Adrenal gland (tissue), 19 donors: ENCODE measurements around the gene SYNDIG1. TPM values are rescaled to one million over a fixed set of nuclear protein-coding genes. Genes with fewer than 3 reads are reported as not detected.

Experiments
- DNase-seq, 7 donors: peaks; one replicate each; pipeline ENCODE4 v3.0.0-alpha.2; 2019 to 2020
- H3K27ac ChIP-seq, 5 donors: fragments of 200-600 bp; sonication (generic) in 4 of 5; 1 replicate in 3 of 5; 2 replicates in 2 of 5; pipeline versions ENCODE4 v1.5.1 to v1.8.0; 2016 to 2020; ENCODE audit warnings: mild to moderate bottlenecking in 1 of 5
- H3K27me3 ChIP-seq: fragments of 200-600 bp; 2 replicates; pipeline ENCODE4 v1.8.0; 2021
- H3K36me3 ChIP-seq, 2 donors: fragments of 200-600 bp; replicated peaks in 1 of 2; 1 replicate in 1 of 2; 2 replicates in 1 of 2; pipeline versions ENCODE4 v1.5.1 to v1.8.0; 2018 to 2022
- H3K4me1 ChIP-seq, 2 donors: fragments of 200-600 bp; replicated peaks in 1 of 2; 1 replicate in 1 of 2; 2 replicates in 1 of 2; pipeline versions ENCODE4 v1.5.1 to v1.8.0; 2018 to 2021
- H3K4me3 ChIP-seq, 4 donors: fragments of 200-600 bp; sonication (generic) in 3 of 4; one replicate each; pipeline ENCODE4 v1.5.1; 2016 to 2018
- H3K9me3 ChIP-seq, 3 donors: fragments of 200-600 bp; sonication (generic) in 1 of 3; replicated peaks in 1 of 3; 1 replicate in 2 of 3; 2 replicates in 1 of 3; pipeline versions ENCODE4 v1.5.1 to v1.8.0; 2016 to 2021
- POLR2A ChIP-seq, 2 donors: fragments of 450-650 bp; IDR thresholded peaks; one replicate each; pipeline ENCODE4 v1.6.1; 2017; ENCODE audit warnings: antibody characterized with exemption in 2 of 2, mild to moderate bottlenecking in 2 of 2, moderate library complexity in 1 of 2
- WGBS, 4 donors: extraction: QIAGEN DNeasy Blood & Tissue Kit in 2 of 4; methylation state at CpG; one replicate each; pipeline versions ENCODE4 v1.1.5 to v1.1.7; 2013 to 2017; 5-methylcytosine and 5-hydroxymethylcytosine counted together
- intact Hi-C, 2 donors: fragments of 100-400 bp; cut with DNase I; formaldehyde crosslinking; loops; one replicate each; pipeline versions ENCODE4 v1.14.1 to v1.15.0; 2022 to 2023
- long read RNA-seq, 10 donors: library from polyadenylated mRNA in 3 of 10; unstranded in 2 of 10; stranded (forward) in 1 of 10; transcript quantifications; one replicate each; pipeline ENCODE4 v2.0.0 and lab custom pipeline, GENCODE V29; 2021 to 2026
- polyA plus RNA-seq, 3 donors: library from polyadenylated mRNA; stranded (reverse); fragments of 200-250 nt in 2 of 3; fragments of 350-450 nt in 1 of 3; fragmentation: Illumina TruSeq in 1 of 3; extraction: RNeasy Lipid Tissue Mini Kit (QIAGEN cat#74804) in 1 of 3; gene quantifications; one replicate each; pipeline ENCODE4 v1.2.3, GENCODE V29; 2013 to 2014
- total RNA-seq, 9 donors: library from RNA; depleted of rRNA in 4 of 9; stranded (reverse); fragments of >200 nt in 4 of 9; fragments of 120-200 nt in 1 of 9; fragmentation: NEBNext Ultra II Directional in 1 of 9; extraction: Animal tissue kit (Norgen Biotek cat#: 25700) in 1 of 9; gene quantifications; one replicate each; pipeline versions ENCODE4 v1.1.0 to v1.2.4, GENCODE V29; 2013 to 2023
- TF ChIP-seq, protein P1 (sequence below), 6 experiments: fragments of 450-650 bp in 4 of 6; fragments of 200-600 bp in 2 of 6; sonication (generic) in 1 of 6; IDR thresholded peaks; 1 replicate in 5 of 6; 2 replicates in 1 of 6; pipeline versions ENCODE4 v1.5.1 to v1.8.0; 2016 to 2021; ENCODE audit warnings: antibody characterized with exemption in 6 of 6, mild to moderate bottlenecking in 2 of 6, moderate library complexity in 1 of 6
- donor health status: healthy with polysubstance abuse.
- donor health status: Bipolar disorder and iron deficiency.
- donor health status: DM: yes; HTN: yes; CAD: no.
- donor health status: DM: no; HTN: no; CAD: no.
- donor health status: DM: no; HTN: no; CAD: no.
- donor health status: DM: yes; HTN: yes; CAD: no.

Gene SYNDIG1
- 1 to 10 TPM in 3 of 9 donors, under 1 TPM in 6; 0.39 to 3.6 (median 0.72) TPM for total RNA-seq
- under 1 TPM; 0.26 to 0.91 (median 0.80) TPM for polyA plus RNA-seq
- long read RNA-seq, donor 1: 0 reads
- long read RNA-seq, donor 2: 0 reads
- long read RNA-seq, donor 3: 0 reads
- long read RNA-seq, donor 4, partial matches to known transcripts: 1 of 1 reads
- long read RNA-seq, donor 4, other reads (novel, unspliced or antisense): 0 of 1 reads
- long read RNA-seq, donor 5, partial matches to known transcripts: 1 of 1 reads
- long read RNA-seq, donor 5, other reads (novel, unspliced or antisense): 0 of 1 reads
- long read RNA-seq, donor 6: 0 reads
- long read RNA-seq, donor 7: 0 reads
- long read RNA-seq, donor 8: 0 reads
- long read RNA-seq, donor 9: 0 reads
- long read RNA-seq, donor 10, partial matches to known transcripts: 0 of 1 reads
- long read RNA-seq, donor 10, other reads (novel, unspliced or antisense): 0 of 1 reads

DNA sequence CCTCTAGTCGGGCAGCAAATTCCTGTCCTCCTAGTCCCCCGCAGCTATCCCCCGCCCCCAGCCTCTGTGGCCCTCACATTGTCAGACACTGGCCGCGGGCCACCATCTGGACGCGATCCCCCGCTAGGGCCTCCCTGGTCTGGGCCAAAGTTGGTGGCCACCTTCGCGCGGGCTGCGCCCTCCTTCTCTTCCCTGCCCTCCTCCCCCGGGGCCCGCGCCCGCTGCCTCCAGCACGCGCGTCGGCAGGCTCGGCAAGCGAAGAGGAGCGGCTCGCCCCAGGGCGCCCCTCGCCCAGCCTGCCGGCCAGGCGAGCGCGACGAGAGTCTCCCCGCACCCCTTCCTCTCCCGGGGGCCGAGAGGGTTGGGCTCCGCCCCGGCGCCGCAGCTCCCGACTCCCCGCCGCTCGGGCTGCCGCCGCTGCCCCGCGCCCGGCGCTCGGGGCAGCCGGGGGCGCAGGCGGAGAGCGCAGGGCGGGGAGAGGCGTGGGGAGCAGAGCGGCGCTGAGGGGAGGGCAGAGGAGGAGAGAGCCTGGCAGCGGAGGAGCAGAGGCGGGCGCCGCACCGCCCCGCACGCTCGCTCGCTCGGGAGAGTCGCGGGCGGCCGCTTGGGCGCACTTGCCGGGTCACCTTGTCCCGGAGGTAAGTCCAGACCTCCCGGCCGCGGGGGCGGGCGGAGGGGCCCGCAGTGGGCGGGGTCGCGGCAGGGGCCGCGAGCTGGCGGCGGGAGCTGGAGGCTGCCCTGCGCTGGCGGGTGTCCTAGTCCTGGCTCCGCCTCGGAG lies at the start of gene SYNDIG1:
TSS of gene SYNDIG1 (plus strand) at position 514 of the 778 bp plus-strand sequence. CDS start 73,469 bp downstream, outside the sequence.
- intact Hi-C loops: no loop called here
- 0 to 1% (median 1%) methylated on average over 1 to 91 of the region's 91 CpGs; no CpG with 5 or more reads in 1 of the 4 donors for WGBS, 4 donors
- H3K27me3 ChIP-seq: peaks cover 21% of the 10 kb centered on the region
- no peak for DNase-seq
- peak within 1 kb of the TSS in 1 of 4 donors; percentile 49 for H3K4me3 ChIP-seq
- H3K9me3 ChIP-seq: no peaks in the 10 kb centered on the region
- H3K36me3 ChIP-seq: no peaks in the 10 kb centered on the region
- TF ChIP-seq, protein P1, sequence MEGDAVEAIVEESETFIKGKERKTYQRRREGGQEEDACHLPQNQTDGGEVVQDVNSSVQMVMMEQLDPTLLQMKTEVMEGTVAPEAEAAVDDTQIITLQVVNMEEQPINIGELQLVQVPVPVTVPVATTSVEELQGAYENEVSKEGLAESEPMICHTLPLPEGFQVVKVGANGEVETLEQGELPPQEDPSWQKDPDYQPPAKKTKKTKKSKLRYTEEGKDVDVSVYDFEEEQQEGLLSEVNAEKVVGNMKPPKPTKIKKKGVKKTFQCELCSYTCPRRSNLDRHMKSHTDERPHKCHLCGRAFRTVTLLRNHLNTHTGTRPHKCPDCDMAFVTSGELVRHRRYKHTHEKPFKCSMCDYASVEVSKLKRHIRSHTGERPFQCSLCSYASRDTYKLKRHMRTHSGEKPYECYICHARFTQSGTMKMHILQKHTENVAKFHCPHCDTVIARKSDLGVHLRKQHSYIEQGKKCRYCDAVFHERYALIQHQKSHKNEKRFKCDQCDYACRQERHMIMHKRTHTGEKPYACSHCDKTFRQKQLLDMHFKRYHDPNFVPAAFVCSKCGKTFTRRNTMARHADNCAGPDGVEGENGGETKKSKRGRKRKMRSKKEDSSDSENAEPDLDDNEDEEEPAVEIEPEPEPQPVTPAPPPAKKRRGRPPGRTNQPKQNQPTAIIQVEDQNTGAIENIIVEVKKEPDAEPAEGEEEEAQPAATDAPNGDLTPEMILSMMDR (IDR thresholded peaks at IDR 0.05): no peak
- no peak for TF ChIP-seq POLR2A (IDR thresholded peaks at IDR 0.05)
- H3K27ac ChIP-seq: no peak within 1 kb of the TSS
- H3K4me1 ChIP-seq: no peaks in the 10 kb centered on the region

DNA sequence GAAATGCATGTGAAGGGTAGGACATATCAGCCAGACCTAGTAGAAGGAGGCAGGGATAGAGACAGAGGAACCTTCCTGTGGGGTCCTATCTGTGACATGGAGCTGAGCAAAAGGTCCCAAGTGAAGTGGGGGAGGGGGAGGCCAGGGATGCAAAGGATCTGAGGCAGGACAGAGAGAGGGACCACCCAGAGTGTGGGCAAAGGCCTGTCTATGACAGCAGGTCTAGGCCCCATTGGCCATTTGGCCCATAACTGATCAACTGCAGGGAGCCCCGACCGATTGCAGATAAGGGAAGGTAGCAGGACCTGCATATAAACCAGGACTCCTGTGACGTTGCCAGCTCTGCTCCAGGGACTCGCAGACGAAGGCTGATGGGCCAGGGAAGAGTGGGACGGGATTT lies 49.6 kb upstream of the SYNDIG1 start:
- Histone ChIP-seq H3K4me3 (no peak overlapping the region), H3K4me1 (no peaks in the 10 kb centered on the region), H3K36me3 (no peaks in the 10 kb centered on the region), H3K27ac (no peak overlapping the region), H3K9me3 (no peaks in the 10 kb centered on the region), H3K27me3 (no peaks in the 10 kb centered on the region)
- 81 to 88% (median 84%) methylated on average over 6 of the region's 6 CpGs for WGBS, 4 donors
- DNase-seq: no peak
- intact Hi-C loops: no loop called here
- TF ChIP-seq POLR2A (IDR thresholded peaks at IDR 0.05): no peak
- TF ChIP-seq, protein P1 (IDR thresholded peaks at IDR 0.05): no peak

DNA sequence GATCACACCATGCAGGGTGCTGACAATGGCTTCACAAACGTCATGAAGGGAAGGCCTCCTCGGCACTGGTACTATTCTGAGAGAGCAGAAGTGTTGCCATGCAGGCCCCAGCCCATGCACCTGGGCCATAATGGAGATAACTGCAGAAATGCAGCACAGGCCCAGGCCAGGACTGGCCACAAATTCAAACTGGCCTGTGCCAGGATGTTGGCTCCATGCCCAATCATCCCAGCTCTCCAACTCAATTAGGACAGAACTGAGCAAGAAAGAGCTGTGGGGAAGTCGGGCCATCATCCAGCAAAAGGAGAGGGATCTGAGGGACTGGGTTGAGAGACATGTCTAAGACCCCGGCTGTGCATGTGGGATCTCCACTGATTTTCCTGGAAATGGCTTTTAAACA lies 48.9 kb upstream of the SYNDIG1 start:
- 78 to 87% (median 84%) methylated on average over 2 to 4 of the region's 4 CpGs for WGBS, 4 donors
- Histone ChIP-seq H3K4me1 (no peaks in the 10 kb centered on the region), H3K4me3 (no peak overlapping the region), H3K27me3 (no peaks in the 10 kb centered on the region), H3K27ac (no peak overlapping the region), H3K9me3 (no peaks in the 10 kb centered on the region), H3K36me3 (no peaks in the 10 kb centered on the region)
- TF ChIP-seq, protein P1 (IDR thresholded peaks at IDR 0.05): no peak
- no peak for TF ChIP-seq POLR2A (IDR thresholded peaks at IDR 0.05)
- no peak for DNase-seq
- intact Hi-C loops: no loop called here

DNA sequence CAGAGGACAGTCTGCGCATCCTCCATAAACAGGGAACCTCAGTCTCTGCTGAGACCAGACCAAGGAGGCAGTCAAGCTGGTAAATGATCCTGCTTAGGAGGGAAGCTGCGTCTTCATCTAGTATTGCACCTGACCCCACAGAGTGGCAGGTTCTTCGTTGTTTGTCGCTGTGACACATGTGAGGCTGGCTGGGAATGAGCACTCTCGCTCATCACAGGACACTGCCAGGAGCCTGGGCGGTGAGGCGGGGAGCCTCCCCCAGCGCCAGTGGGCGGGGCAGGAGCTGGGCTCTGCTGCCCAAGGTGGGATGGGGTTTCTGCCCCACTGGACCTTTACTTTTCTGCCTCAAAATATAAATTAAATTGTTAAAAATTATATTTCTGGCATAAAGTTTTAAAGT lies 48.4 kb upstream of the SYNDIG1 start:
- TF ChIP-seq, protein P1 (IDR thresholded peaks at IDR 0.05): no peak
- TF ChIP-seq POLR2A (IDR thresholded peaks at IDR 0.05): no peak
- Histone ChIP-seq H3K27ac (no peak overlapping the region), H3K9me3 (no peaks in the 10 kb centered on the region), H3K36me3 (no peaks in the 10 kb centered on the region), H3K4me1 (no peaks in the 10 kb centered on the region), H3K4me3 (no peak overlapping the region), H3K27me3 (no peaks in the 10 kb centered on the region)
- DNase-seq: no peak
- intact Hi-C loops: no loop called here
- 78 to 87% (median 85%) methylated on average over 9 of the region's 9 CpGs for WGBS, 4 donors
